SK-N-SH treated with all-trans-retinoic acid at 6 μM for 48 hours (cell line): ENCODE measurements around the gene RABGAP1L.

Experiments used
- ATAC-seq: fragments of 200-7000 bp; cut with Tn5 transposase; 3 replicates; pipeline ENCODE4 v1.9.1; 2020; ENCODE audit warnings: mild to moderate bottlenecking, moderate library complexity
- ARNTL ChIP-seq: fragments of 450-650 bp; formaldehyde crosslinking; IDR thresholded peaks from 2 replicates; pipeline ENCODE4 v1.5.0; 2020; ENCODE audit warnings: low read depth, mild to moderate bottlenecking, moderate library complexity, borderline replicate concordance
- BACH2 ChIP-seq: fragments of 250-450 bp; sonication (Bioruptor Pico); IDR thresholded peaks from 2 replicates; pipeline ENCODE4 v1.9.0; 2021; ENCODE audit warnings: mild to moderate bottlenecking, borderline replicate concordance
- CREB5 ChIP-seq: fragments of 250-450 bp; sonication (Bioruptor Pico); IDR thresholded peaks from 2 replicates; pipeline ENCODE4 v1.5.1; 2020; ENCODE audit warnings: low read depth, mild to moderate bottlenecking, moderate library complexity
- CSDC2 ChIP-seq: fragments of 250-450 bp; sonication (Bioruptor Pico); IDR thresholded peaks from 2 replicates; pipeline ENCODE4 v1.5.0; 2020; ENCODE audit warnings: mild to moderate bottlenecking, moderate library complexity
- CSRNP3 ChIP-seq: fragments of 250-450 bp; sonication (Bioruptor Pico); IDR thresholded peaks from 2 replicates; pipeline ENCODE4 v1.5.1; 2021; ENCODE audit warnings: mild to moderate bottlenecking, moderate library complexity
- ESRRG ChIP-seq: fragments of 250-450 bp; sonication (Bioruptor Pico); IDR thresholded peaks from 2 replicates; pipeline ENCODE4 v1.6.1; 2021; ENCODE audit warnings: mild to moderate bottlenecking
- GLIS3 ChIP-seq: fragments of 250-450 bp; sonication (Bioruptor Pico); IDR thresholded peaks from 2 replicates; pipeline ENCODE4 v1.5.0; 2020; ENCODE audit warnings: mild to moderate bottlenecking, moderate library complexity
- ISL1 ChIP-seq: fragments of 250-450 bp; sonication (Bioruptor Pico); IDR thresholded peaks from 2 replicates; pipeline ENCODE4 v2.1.2; 2022; ENCODE audit warnings: mild to moderate bottlenecking, moderate library complexity
- OSR1 ChIP-seq: fragments of 250-450 bp; sonication (Bioruptor Pico); IDR thresholded peaks from 2 replicates; pipeline ENCODE4 v1.8.0; 2022; ENCODE audit warnings: moderate library complexity, mild to moderate bottlenecking, inconsistent platforms
- PATZ1 ChIP-seq: fragments of 250-450 bp; sonication (Bioruptor Pico); IDR thresholded peaks from 2 replicates; pipeline ENCODE4 v1.8.0; 2020; ENCODE audit warnings: mild to moderate bottlenecking, moderate library complexity, borderline replicate concordance
- POU6F1 ChIP-seq: fragments of 250-450 bp; sonication (Bioruptor Pico); IDR thresholded peaks from 2 replicates; pipeline ENCODE4 v1.8.0; 2021; ENCODE audit warnings: low read depth, mild to moderate bottlenecking, moderate library complexity, borderline replicate concordance
- PPARA ChIP-seq: fragments of 250-450 bp; sonication (Bioruptor Pico); IDR thresholded peaks from 2 replicates; pipeline ENCODE4 v1.5.0; 2020; ENCODE audit warnings: mild to moderate bottlenecking, borderline replicate concordance
- RARB ChIP-seq: fragments of 250-450 bp; sonication (Bioruptor Pico); IDR thresholded peaks from 2 replicates; pipeline ENCODE4 v1.8.0; 2021; ENCODE audit warnings: mild to moderate bottlenecking, moderate library complexity
- TCF4 ChIP-seq: fragments of 250-450 bp; sonication (Bioruptor Pico); IDR thresholded peaks from 2 replicates; pipeline ENCODE4 v1.8.0; 2021; ENCODE audit warnings: mild to moderate bottlenecking, moderate library complexity, borderline replicate concordance
- TOX ChIP-seq: fragments of 250-450 bp; sonication (Bioruptor Pico); IDR thresholded peaks from 2 replicates; pipeline ENCODE4 v1.8.0; 2021; ENCODE audit warnings: mild to moderate bottlenecking, moderate library complexity, borderline replicate concordance
- TSHZ2 ChIP-seq: fragments of 250-450 bp; sonication (Bioruptor Pico); IDR thresholded peaks from 2 replicates; pipeline ENCODE4 v1.5.0; 2020; ENCODE audit warnings: mild to moderate bottlenecking, moderate library complexity
- ZC3H10 ChIP-seq: fragments of 250-450 bp; sonication (Bioruptor Pico); IDR thresholded peaks from 2 replicates; pipeline ENCODE4 v1.5.1; 2021; ENCODE audit warnings: mild to moderate bottlenecking, moderate library complexity
- ZFP3 ChIP-seq: fragments of 250-450 bp; sonication (Bioruptor Pico); IDR thresholded peaks from 2 replicates; pipeline ENCODE4 v1.5.0; 2020; ENCODE audit warnings: mild to moderate bottlenecking, moderate library complexity
- ZFP30 ChIP-seq: fragments of 450-650 bp; formaldehyde crosslinking; IDR thresholded peaks from 2 replicates; pipeline ENCODE4 v1.5.0; 2022; ENCODE audit warnings: mild to moderate bottlenecking, moderate library complexity
- ZNF565 ChIP-seq: fragments of 450-650 bp; formaldehyde crosslinking; conservative IDR thresholded peaks from 2 replicates; pipeline ENCODE4 v1.5.0; 2020; ENCODE audit warnings: low read depth, mild to moderate bottlenecking, moderate library complexity
- ZNF70 ChIP-seq: fragments of 450-650 bp; formaldehyde crosslinking; IDR thresholded peaks from 2 replicates; pipeline ENCODE4 v1.5.0; 2020; ENCODE audit warnings: mild to moderate bottlenecking, moderate library complexity
- ZNF8 ChIP-seq: fragments of 450-650 bp; formaldehyde crosslinking; IDR thresholded peaks from 2 replicates; pipeline ENCODE4 v1.5.0; 2020; ENCODE audit warnings: mild to moderate bottlenecking, moderate library complexity

Gene RABGAP1L

GRCh38 chr1:174898102-174898797, 738.9 kb downstream of the RABGAP1L start:
- ATAC-seq, result no peak
- TF ChIP-seq ESRRG (CRISPR knock-in tag) (no peak), ZFP3 (no peak), GLIS3 (no peak), ISL1 (no peak), ZNF8 (CRISPR knock-in tag) (no peak), POU6F1 (CRISPR knock-in tag) (no peak), RARB (CRISPR knock-in tag) (no peak), CREB5 (CRISPR knock-in tag) (no peak), ZFP30 (CRISPR knock-in tag) (no peak), CSDC2 (no peak), ZNF70 (CRISPR knock-in tag) (no peak), TCF4 (CRISPR knock-in tag) (no peak), PATZ1 (CRISPR knock-in tag) (no peak), TSHZ2 (CRISPR knock-in tag) (no peak), ZNF565 (no peak), TOX (CRISPR knock-in tag) (no peak), ARNTL (CRISPR knock-in tag) (no peak), OSR1 (CRISPR knock-in tag) (no peak), ZC3H10 (no peak)

- TF ChIP-seq PPARA (no peak), TOX (CRISPR knock-in tag) (no peak), TSHZ2 (CRISPR knock-in tag) (no peak), CSRNP3 (CRISPR knock-in tag) (no peak), ISL1 (no peak), PATZ1 (CRISPR knock-in tag) (no peak), ZNF70 (CRISPR knock-in tag) (no peak), OSR1 (CRISPR knock-in tag) (no peak), BACH2 (CRISPR knock-in tag) (no peak), CREB5 (CRISPR knock-in tag) (no peak), ZNF8 (CRISPR knock-in tag) (no peak), ZNF565 (no peak), ZFP30 (CRISPR knock-in tag) (no peak), ZFP3 (no peak)
- ATAC-seq, result no peak
Measured at GRCh38 chr1:174900317-174900716, 741.0 kb downstream of the RABGAP1L start.
